GM12801 (cell line): ENCODE results near the gene PIGW.

Experiments used
- CTCF ChIP-seq: IDR thresholded peaks from one replicate; pipeline ENCODE4 v1.5.1; 2011; ENCODE audit warnings: control low read depth; ENCODE audit not compliant: insufficient read length; ENCODE audit errors: extremely low read depth

PIGW gene

GRCh38 chr17:36586138-36586537, 51.4 kb downstream of the PIGW start:
- TF ChIP-seq CTCF, result no peak
